Measurements from ENCODE around the gene STAB2.

The STAB2 gene

GRCh38 chr12:103571286-103571685 lies 15.8 kb upstream of the STAB2 start:
- Histone ChIP-seq H3K9me3 (ENCODE audit: low read length) (no peaks in the 10 kb centered on the region), H3K9me2 (ENCODE audit: low read depth, low read length) (no peaks in the 10 kb centered on the region), H3K36me3 (ENCODE audit: insufficient read depth, low read length) (no peaks in the 10 kb centered on the region), H2AFZ (ENCODE audit: low read length) (no peak overlapping the region), H3K4me2 (ENCODE audit: low read length) (no peak overlapping the region), H3K27me3 (ENCODE audit: insufficient read depth, low read length) (no peaks in the 10 kb centered on the region), H3K4me3 (ENCODE audit: low read depth, low read length, poor library complexity, severe bottlenecking) (no peak overlapping the region), H3K4me1 (ENCODE audit: insufficient read depth, low read length, severe bottlenecking) (no peaks in the 10 kb centered on the region), H3K9ac (ENCODE audit: low read length) (no peak overlapping the region), H3K27ac (ENCODE audit: low read depth, low read length, poor library complexity, severe bottlenecking) (no peak overlapping the region), H4K20me1 (ENCODE audit: insufficient read depth, low read length) (no peaks in the 10 kb centered on the region), H3K79me2 (ENCODE audit: insufficient read depth, low read length) (no peaks in the 10 kb centered on the region), H3F3A (ENCODE audit: insufficient read depth, low read length) (no peaks in the 10 kb centered on the region)
- TF ChIP-seq EZH2 (IDR thresholded peaks at IDR 0.05; ENCODE audit: borderline replicate concordance, low read length): no peak
- TF ChIP-seq, protein P1, sequence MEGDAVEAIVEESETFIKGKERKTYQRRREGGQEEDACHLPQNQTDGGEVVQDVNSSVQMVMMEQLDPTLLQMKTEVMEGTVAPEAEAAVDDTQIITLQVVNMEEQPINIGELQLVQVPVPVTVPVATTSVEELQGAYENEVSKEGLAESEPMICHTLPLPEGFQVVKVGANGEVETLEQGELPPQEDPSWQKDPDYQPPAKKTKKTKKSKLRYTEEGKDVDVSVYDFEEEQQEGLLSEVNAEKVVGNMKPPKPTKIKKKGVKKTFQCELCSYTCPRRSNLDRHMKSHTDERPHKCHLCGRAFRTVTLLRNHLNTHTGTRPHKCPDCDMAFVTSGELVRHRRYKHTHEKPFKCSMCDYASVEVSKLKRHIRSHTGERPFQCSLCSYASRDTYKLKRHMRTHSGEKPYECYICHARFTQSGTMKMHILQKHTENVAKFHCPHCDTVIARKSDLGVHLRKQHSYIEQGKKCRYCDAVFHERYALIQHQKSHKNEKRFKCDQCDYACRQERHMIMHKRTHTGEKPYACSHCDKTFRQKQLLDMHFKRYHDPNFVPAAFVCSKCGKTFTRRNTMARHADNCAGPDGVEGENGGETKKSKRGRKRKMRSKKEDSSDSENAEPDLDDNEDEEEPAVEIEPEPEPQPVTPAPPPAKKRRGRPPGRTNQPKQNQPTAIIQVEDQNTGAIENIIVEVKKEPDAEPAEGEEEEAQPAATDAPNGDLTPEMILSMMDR (IDR thresholded peaks at IDR 0.05; ENCODE audit: low read length): no peak

- Histone ChIP-seq H3F3A (ENCODE audit: insufficient read depth, low read length) (no peaks in the 10 kb centered on the region), H3K36me3 (ENCODE audit: insufficient read depth, low read length) (no peaks in the 10 kb centered on the region), H3K4me1 (ENCODE audit: insufficient read depth, low read length, severe bottlenecking) (no peaks in the 10 kb centered on the region), H3K9me3 (ENCODE audit: low read length) (no peaks in the 10 kb centered on the region), H3K9ac (ENCODE audit: low read length) (no peak overlapping the region), H2AFZ (ENCODE audit: low read length) (no peak overlapping the region), H3K79me2 (ENCODE audit: insufficient read depth, low read length) (no peaks in the 10 kb centered on the region), H3K9me2 (ENCODE audit: low read depth, low read length) (no peaks in the 10 kb centered on the region), H3K27me3 (ENCODE audit: insufficient read depth, low read length) (no peaks in the 10 kb centered on the region), H3K4me3 (ENCODE audit: low read depth, low read length, poor library complexity, severe bottlenecking) (no peak overlapping the region), H3K4me2 (ENCODE audit: low read length) (no peak overlapping the region), H3K27ac (ENCODE audit: low read depth, low read length, poor library complexity, severe bottlenecking) (no peak overlapping the region), H4K20me1 (ENCODE audit: insufficient read depth, low read length) (no peaks in the 10 kb centered on the region)
- no peak for TF ChIP-seq EZH2 (IDR thresholded peaks at IDR 0.05; ENCODE audit: borderline replicate concordance, low read length)
- TF ChIP-seq, protein P1 (IDR thresholded peaks at IDR 0.05; ENCODE audit: low read length): no peak
Observed at GRCh38 chr12:103572312-103573045, 14.6 kb upstream of the STAB2 start.

DNA sequence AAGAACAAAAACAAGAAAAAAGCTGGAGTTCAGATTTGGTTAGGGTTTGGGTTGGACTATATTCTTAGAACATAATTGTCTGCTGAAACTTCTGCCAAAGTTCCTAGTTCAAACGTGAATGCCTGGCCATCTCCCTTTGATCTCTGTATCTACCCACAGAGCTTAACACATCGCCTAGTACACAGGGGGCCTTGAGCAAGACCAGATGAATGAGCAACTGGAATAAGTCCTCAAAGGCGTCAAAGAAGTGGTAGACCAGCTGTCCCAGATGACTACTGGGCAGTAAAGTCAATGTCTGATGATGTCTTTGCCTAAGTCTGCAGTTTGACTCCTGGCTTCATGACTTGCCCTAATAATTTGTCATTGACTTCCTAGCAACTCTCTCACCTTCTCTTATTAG lies 13.9 kb upstream of the STAB2 start:
- Histone ChIP-seq H3K27ac (ENCODE audit: low read depth, low read length, poor library complexity, severe bottlenecking) (no peak overlapping the region), H3K9me3 (ENCODE audit: low read length) (no peaks in the 10 kb centered on the region), H3K4me3 (ENCODE audit: low read depth, low read length, poor library complexity, severe bottlenecking) (no peak overlapping the region), H3K27me3 (ENCODE audit: insufficient read depth, low read length) (no peaks in the 10 kb centered on the region), H4K20me1 (ENCODE audit: insufficient read depth, low read length) (no peaks in the 10 kb centered on the region), H2AFZ (ENCODE audit: low read length) (no peak overlapping the region), H3K36me3 (ENCODE audit: insufficient read depth, low read length) (no peaks in the 10 kb centered on the region), H3F3A (ENCODE audit: insufficient read depth, low read length) (no peaks in the 10 kb centered on the region), H3K4me1 (ENCODE audit: insufficient read depth, low read length, severe bottlenecking) (no peaks in the 10 kb centered on the region), H3K9me2 (ENCODE audit: low read depth, low read length) (no peaks in the 10 kb centered on the region), H3K79me2 (ENCODE audit: insufficient read depth, low read length) (no peaks in the 10 kb centered on the region), H3K4me2 (ENCODE audit: low read length) (no peak overlapping the region), H3K9ac (ENCODE audit: low read length) (no peak overlapping the region)
- TF ChIP-seq, protein P1 (IDR thresholded peaks at IDR 0.05; ENCODE audit: low read length): no peak
- no peak for TF ChIP-seq EZH2 (IDR thresholded peaks at IDR 0.05; ENCODE audit: borderline replicate concordance, low read length)
